Bone marrow (tissue), 2 donors: ENCODE measurements around the gene KAT7.

Experiments
- DNase-seq, 2 donors: peaks; one replicate each; lab custom pipeline; 2025; lab: John Stamatoyannopoulos, UW

The KAT7 gene

GRCh38 chr17:49760932-49761558, 27.4 kb upstream of the KAT7 start:
- DNase-seq, result no peak

GRCh38 chr17:49762151-49762941, 26.1 kb upstream of the KAT7 start:
- no peak for DNase-seq

- peak; percentile 60 to 94 for DNase-seq
Measured at GRCh38 chr17:49763735-49764558, 24.5 kb upstream of the KAT7 start, which contains the start of gene FAM117A. FAM117A (minus strand) TSS chr17:49764131; CDS start chr17:49764087, 44 bp downstream.

GRCh38 chr17:49764559-49765180, 23.8 kb upstream of the KAT7 start:
- no peak for DNase-seq

GRCh38 chr17:49766918-49767530, 21.5 kb upstream of the KAT7 start:
- no peak for DNase-seq

- no peak for DNase-seq
Measured at GRCh38 chr17:49775546-49776260, 12.8 kb upstream of the KAT7 start.

GRCh38 chr17:49776551-49777300, 11.8 kb upstream of the KAT7 start:
- no peak for DNase-seq

- DNase-seq, result no peak
Measured at GRCh38 chr17:49777563-49777962, 10.9 kb upstream of the KAT7 start.

GRCh38 chr17:49779156-49779738, 9.2 kb upstream of the KAT7 start:
- no peak for DNase-seq

- peak in 1 of 2 donors; percentile 44 for DNase-seq
Measured at GRCh38 chr17:49779739-49780231, 8.7 kb upstream of the KAT7 start.

- DNase-seq, result no peak
Measured at GRCh38 chr17:49783071-49783715, 5.3 kb upstream of the KAT7 start.

GRCh38 chr17:49783791-49784190, 4.7 kb upstream of the KAT7 start:
- no peak for DNase-seq

- no peak for DNase-seq
Measured at GRCh38 chr17:49784636-49785035, 3.8 kb upstream of the KAT7 start.

- no peak for DNase-seq
Measured at GRCh38 chr17:49787884-49788477, 500 bp upstream of the KAT7 start.

GRCh38 chr17:49789243-49789578, 730 bp downstream of the KAT7 start:
- DNase-seq, result no peak

- DNase-seq, result no peak
Measured at GRCh38 chr17:49793309-49793708, 4.8 kb downstream of the KAT7 start.

- no peak for DNase-seq
Measured at GRCh38 chr17:49795372-49795771, 6.9 kb downstream of the KAT7 start.

GRCh38 chr17:49798182-49798581, 9.7 kb downstream of the KAT7 start:
- no peak for DNase-seq

GRCh38 chr17:49798738-49799137, 10.3 kb downstream of the KAT7 start:
- no peak for DNase-seq
